Measurements from ENCODE around the gene TSEN2.
"Not testable (repeated sequence)": the region's sequence is repeated elsewhere in the genome, so short reads cannot be mapped to it uniquely, and the experiment has no call there.

Gene TSEN2

DNA sequence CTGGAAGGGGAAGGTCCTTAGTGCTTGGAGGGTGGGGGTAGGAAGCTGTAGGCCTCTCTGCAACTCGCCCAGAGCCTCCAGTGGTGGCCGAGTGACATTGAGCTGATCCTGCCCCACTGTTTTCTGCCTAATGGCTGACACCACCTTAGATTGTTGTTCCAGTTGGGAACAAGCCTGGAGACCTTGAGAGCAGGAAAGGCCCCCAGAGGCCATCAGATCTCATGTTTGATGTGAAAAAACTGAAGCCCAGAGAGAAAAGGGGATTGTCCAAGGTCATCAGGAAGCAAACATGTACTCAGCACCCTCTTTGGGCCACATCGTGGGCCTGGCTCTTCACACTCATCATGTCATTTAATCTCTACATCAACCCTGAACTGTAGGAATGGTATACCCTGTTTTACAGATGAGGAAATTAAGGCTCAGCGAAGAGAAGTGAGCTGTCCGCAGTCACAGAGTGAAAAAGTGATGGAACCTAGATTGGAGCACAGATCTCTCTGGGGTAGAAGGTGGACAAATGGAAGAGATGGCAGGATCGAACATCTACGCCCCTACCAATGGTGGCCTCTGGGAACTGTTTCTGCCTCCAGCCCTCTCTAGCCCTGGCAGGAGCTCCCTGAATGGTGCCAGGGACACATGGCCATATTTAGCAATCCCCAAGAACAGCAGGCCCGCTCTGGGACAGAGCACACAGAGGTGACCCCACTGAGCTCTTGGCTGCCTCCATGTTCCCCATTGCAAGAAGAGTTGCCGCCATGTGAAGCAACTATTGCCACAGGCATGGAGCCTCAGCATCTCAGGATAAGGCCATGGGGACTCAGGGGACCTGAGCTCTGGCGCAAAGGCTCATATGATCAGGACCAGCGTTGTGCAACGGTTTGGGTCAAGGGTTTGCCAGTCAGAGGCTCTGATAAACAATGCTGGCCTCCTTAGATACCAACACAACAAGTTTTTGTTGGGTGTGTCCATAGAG lies 31.6 kb upstream of the TSEN2 start:
- DNase-seq, result no peak

DNA sequence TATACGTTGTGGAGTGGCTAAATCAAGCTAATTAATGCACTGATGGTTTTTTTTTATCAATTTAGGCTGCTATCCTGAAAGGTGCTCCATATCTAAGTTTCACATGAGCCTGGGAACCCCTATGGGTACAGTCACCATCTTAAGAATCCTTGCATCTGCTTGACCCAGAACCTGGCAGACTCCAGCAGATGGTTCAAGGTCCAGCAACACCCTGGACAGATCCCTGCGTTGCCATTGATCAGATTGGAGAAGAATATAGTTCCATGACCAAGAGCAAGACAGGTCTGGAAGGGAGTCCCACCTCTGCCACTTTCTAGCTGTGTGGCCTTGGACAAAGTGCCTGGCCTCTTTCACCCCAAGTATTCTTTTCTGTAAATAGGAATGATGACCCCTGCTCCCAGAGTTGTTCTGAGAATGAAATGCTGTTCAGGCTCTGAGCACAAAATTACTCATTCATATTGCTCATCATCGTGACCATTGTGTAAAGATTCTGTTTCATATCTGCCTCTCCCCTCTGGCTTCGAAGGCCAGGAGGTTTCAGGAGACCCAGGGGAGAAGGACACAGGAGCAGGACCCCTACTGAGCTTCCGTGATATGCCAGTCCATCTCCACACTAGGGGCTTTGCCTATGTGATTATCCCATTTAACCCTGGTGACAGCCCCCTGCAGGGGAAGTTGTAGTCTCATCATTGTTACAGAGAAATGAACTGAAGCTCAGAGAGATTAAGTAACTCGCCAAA lies 30.0 kb upstream of the TSEN2 start:
- DNase-seq, result no peak

DNA sequence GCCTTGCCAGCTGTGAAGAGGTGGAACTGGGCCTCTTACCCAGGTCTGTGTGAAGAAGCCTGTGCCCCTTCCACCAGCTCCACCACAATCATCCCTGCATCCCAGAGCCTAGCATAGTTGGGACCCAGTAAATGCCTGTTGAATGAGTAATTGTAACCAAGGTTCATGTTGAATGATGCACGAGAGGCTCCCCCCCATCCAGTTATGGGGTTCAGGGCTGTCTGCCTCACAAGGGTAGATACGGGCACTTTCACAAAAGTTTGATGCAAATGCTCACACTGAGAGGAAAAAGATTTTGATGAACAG lies 29.5 kb upstream of the TSEN2 start:
- DNase-seq, result no peak

DNA sequence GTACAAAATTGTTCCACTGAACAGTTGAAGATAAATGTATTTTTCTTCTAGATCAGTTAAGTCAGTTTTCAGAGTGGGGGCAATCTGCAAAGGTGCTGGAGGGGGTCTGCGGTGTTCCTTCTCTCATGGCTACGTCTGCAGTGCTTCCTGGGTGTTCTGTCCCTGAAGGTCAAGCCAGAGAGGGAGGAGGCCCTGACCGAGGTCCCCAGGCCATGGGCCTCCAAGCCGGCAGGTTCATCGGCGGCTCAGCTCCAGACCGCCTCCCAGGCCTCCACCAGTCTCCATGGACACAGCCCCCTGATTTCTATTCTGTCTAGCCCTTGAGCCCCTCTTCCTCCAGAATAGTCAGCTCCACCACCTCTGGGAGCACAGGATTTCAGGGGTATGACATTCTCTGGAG lies 28.5 kb upstream of the TSEN2 start:
- DNase-seq, result no peak

DNA sequence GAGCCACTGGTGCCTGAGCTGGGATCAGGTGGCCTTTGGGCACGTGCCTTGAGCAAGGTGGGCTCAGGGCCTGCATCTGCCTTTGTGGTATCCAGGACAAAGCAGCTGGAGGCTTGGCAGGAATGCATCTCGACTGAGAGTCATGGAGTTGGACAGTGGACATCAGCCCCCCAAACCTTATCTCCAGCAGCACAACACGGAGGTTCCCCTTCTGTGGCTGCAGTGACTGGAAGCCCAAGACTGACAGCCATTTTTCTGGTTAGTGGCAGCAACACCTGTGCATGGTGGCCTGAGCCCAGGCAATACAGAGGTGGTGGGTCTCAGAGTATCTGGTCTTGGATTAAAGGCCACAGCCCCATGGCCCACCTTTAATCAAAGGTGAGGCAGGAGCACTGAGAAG lies 27.8 kb upstream of the TSEN2 start:
- DNase-seq, result no peak

DNA sequence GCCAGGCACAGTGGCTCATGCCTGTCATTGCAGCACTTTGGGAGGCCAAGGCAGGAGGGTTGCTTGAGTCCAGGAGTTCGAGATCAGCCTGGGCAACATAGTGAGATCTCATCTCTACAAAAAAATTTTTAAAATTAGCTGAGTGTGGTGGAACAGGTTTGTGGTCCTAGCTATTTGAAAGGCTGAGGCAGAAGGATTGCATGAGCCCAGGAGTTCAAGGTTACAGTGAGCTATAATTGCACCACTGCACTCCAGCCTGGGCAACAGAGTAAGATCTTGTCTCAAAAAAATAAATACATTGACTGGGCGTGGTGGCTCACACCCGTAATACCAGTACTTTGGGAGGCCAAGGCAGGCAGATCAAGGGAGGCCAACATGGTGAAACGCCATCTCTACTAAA lies 26.9 kb upstream of the TSEN2 start:
- DNase-seq, result not testable (repeated sequence)

DNA sequence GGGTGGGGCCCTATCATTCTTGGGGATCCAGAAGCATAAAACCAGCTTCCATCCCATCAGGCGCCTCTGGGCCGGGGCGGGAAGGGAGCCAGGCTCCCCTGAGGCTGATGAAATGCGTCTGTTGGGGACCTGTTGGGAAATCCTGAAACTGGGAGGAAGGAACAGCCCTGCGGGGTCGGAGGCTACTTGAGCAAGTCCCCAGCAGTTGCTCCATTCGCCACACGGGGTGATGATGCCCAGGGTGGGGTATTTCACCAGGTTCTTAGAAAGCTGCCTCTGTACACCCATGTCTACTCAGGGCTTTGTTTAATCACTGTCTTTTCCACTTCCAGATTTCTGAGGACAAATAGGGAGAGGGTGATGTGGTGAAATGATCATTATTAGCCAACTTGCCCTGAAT lies 25.4 kb upstream of the TSEN2 start:
- no peak for DNase-seq

DNA sequence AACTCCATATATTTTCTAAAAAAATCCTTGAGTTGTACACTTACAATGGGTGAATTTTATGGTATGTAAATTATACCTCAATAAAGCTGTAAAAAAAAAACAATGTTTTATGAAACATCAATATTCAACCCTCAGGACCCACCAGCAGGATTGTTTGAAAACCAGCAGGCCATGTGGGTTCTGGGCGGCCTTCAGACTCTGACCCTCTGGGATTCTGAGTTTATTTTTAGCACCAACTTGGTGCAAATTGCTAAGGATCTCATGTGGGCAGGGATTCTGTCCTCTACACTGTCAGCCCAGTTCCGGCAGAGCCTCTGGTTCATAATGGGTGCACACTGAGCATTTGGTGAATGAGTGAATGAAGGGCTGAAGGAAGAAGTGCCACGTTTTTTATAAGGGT lies 24.2 kb upstream of the TSEN2 start:
- DNase-seq, result no peak

DNA sequence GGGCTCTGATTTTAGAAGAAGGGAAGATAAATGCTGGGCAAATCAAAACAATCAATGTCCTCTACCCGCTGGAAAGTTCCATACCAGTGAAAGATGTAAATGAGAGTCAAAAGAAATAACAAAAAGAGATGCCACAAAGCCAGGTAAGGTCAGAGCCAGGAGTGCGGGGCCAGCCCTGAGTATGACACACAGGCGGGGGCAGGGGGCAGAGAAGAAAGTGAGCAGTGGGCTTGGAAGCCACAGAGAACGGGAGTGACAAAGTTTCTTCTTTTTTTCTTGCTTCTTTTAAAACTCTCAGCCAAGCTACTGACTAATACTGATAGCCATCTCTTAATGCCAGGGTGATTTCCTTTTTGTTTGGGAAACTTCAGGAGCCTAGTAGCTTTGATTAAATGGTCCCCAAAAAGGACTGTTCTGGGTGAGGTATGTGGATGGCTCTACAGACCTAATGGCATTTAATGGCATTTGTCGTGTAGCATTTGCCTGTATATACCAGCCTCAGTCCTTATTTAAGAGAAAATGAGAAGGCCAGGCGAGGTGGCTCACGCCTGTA lies 23.1 kb upstream of the TSEN2 start:
- no peak for DNase-seq

DNA sequence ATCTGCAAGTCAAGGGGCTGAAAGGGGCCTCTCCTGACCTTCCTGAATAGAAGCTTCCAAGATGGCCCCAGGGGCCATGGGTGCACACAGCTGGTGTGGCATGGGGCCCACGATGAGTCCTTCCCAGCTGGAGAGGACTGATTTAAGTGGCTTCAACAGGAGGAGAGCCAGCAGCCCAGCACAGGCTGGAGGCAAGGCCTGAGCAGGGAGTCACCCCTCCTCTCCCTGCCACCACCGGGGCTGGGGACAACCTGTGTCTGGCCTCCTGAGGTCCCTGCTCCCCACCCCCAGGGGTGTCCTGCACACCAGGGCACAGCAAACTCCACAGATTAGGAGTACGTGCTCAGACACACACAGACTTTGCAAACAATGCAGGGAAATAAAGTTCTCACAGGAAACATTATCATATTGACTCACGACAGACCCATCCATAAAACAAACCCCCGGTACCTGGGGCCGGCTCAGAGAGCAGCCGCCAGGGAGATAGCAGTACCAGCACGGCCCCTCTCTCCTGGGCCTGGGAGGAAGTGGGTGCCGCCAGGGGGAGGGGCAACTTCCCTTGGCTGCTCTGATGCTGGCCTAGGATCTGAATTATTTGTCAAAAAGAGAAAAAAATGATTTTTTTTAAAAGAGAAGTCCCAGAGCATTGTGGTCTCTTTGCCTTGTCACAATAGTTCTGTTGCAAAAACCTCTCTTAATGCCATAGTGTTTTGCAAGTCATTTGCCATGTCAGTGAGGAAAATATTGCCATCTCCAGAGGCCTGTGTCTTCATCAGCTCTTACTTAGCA lies 21.9 kb upstream of the TSEN2 start:
- no peak for DNase-seq

DNA sequence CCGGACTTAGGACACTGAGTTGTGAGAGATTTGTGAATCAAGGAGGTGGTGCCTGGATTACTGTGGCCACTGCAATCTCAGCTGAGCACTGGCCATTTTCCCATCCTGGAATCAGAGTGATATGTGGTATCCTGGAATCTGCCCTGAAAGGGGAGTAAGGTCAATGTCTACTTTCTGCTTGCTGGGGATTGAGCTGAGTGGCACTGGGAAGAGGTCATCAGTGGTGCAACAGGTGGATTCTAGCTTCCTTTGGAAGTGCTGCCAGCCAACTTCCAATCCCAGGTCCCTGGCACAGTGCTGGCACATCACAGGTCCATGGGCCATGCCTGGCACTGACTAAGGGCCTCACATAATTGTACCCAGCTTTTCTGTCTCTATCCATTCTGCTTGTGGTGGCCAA lies 20.6 kb upstream of the TSEN2 start:
- DNase-seq, result no peak

DNA sequence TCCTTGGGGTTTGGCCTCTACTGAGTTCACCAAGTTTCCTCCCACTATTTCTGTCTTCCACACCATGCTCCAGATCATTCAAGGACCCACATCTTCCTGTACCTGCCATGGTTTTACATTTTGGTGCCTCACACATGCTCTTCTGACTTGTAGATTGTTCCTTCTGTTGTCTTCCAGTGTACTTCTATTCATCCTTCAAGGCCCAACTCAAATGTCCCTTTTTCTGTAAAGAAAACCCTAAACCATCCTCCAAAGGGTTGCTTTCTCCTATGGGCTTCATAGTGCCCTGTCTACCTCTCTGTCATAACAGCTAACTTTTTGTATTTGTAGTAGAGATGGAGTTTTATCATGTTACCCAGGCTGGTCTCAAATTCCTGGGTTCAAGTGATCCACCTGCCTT lies 20.1 kb upstream of the TSEN2 start:
- no peak for DNase-seq

DNA sequence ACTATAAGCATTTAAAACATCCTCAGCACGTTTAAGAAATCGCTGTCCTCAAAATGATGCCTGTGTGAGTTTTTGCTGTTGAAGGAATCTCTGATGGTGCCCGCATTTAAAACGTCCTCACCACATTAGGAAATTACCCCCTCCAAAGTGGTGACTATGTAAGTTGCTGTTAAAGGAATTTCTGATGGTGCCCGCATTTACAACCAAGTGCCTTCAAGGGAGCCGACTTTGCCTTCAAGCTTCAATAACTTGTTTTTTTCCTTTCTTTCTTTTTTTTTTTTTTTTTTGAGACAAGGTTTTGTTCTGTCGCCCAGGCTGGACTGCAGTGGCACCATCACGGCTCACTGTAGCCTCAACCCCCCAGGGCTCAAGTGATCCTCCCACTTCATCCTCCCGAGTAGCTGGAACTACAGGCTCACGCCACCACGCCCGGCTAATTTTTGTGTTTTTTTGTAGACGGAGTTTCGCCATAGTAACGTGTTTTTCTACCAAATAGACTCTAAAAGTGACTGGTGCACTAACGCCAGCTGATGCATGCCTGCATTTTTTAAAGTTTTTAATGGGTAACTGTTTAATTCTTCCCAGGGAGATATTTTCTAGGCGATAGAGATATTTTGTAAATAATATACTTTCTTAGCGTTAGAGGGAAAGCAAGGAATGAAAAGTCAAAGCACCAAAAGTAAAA lies 19.0 kb upstream of the TSEN2 start:
- DNase-seq, result no peak

DNA sequence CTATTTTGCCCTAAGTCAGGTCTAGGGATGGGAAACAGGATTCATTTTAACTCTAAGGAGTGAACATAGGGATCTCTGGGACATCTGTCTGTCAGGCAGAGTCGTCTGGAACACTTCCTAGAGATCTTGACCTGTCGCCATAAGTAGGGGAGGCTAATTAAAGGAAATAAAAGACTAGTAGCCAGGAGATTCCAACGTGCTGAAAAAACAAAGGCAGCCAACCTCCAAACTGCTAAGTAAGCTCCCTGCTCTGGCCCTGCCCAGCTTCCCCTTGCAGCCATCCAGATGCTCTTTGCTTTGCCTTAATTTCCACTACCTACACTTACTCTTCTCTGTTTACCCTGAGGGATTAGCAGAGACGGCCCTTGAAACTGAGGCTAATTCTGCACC lies 18.4 kb upstream of the TSEN2 start:
- DNase-seq, result no peak

DNA sequence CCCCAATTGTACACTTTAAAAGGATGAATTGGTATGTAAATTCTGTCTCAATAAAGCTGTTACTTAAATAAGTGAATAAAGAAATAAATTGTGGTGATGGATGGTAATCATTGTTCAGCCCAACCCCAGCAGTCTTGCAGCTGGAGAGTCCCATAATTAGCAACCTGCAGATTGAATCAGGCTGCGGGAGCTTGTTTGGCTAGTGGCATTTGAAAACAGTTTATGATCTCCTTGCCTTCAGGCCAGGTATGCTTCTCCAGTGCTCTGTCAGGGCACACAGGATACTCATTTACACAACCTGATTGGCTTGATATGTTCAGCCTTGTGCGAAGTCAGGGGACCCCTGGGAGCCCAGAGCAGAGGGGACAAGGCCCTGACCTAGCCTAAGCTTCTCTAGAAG lies 16.5 kb upstream of the TSEN2 start:
- DNase-seq, result no peak

DNA sequence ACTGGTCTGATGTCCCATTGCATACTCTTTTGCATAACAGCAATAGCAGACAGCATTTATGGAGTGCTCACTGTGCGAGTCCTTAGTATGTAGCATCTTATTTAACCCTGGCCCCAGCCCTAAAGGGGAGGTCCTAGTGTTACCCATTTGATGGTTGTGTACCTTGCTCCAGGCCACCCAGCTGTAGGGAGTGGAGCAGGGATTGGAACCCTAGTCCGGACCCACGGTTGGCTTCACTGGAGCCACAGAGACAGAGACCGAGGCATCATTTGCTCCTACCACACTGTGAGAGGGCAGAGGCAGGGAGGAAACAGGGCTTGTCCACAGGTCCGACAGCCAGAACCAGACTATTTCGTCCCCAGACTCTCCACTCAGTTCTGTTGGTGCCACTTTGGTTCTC lies 16.0 kb upstream of the TSEN2 start:
- DNase-seq, result no peak

DNA sequence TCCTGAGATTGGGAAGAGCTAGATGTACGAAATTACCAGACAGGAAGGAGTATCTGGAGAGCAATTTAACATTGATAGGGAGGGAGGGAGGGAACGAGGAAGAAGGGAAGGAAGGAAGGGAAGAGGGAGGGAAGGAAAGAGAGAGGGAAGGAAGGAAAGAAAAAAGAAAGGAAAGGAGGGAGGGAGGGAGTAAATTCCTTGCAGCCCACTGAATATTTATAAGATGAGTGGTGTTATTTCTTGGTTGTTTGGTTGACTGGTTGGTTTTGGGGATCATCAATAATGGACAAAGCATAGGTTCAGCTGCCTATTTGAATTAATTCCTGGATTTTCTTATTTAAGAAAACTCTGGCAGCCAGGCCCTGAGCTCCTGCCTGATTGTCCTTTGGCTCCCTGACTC lies 15.5 kb upstream of the TSEN2 start:
- no peak for DNase-seq

DNA sequence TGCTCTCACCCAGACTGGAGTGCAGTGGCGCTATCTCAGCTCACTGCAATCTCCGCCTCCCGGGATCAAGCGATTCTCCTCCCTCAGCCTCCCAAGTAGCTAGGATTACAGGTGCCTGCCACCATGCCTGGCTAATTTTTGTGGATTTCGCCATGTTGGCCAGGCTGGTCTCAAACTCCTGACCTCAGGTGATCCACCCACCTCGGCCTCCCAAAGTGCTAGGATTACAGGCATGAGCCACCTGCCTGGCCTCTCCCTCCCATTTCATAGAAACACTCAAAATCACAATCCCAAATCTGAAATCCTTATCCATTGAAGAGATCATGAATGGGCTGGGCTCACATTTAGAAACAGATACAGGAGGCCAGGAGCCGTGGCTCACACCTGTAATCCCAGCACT lies 15.1 kb upstream of the TSEN2 start:
- not testable (repeated sequence) for DNase-seq

DNA sequence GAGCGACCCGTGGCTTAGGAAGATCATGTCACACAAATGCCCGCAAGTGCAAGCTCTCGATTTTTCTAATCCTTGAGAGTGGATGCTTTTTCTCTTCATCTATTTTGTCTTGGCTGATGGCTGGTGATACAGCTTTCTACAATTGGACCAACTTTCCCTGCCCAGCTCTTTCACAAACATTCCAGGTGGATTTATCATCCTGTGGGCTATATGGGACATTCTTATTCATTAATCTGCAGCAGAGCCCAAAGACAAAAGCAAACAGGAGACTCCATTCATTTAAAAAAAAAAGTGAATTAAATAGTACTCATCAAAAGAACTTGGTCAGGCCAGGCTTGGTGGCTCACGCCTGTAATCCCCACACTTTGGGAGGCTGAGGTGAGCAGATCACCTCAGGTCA lies 14.2 kb upstream of the TSEN2 start:
- DNase-seq, result no peak

DNA sequence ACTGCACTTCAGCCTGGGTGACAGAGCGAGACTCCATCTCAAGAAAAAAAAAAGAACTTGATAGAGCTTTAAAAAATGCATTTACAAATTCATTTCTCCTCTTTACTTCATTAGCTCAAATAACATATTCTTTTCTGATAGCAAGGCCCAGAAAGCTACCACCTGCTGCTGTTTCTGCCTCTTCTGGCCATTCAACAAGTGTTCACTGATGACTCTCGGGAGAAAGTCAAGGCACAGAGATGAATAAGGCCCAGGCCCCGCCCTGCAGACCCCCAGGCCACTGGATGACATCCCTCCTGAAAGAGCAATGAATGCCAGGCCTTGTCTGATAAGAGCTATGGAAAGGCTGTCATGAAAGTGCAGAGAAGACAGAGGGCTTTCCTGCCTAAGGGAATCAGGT lies 13.6 kb upstream of the TSEN2 start:
- DNase-seq, result no peak

DNA sequence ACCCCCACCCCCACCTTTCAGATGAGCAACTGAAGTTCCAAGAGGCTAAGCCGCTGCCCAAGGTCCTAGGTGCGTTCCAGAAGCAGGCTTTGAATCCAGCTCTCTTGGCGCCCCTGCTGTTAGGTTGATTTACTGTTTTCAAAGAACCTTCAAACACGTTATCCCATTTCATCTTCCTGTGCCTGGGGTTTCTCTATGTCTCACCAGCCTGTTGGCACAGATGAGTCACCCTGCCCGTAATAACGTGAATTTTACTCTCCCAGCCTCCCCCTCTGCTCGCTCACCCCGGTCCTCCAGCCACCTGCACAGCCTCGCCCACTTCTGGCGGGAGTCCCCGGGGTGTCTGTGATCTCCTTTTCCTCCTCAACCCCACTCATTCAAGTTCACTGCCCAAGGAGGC lies 13.0 kb upstream of the TSEN2 start:
- no peak for DNase-seq

DNA sequence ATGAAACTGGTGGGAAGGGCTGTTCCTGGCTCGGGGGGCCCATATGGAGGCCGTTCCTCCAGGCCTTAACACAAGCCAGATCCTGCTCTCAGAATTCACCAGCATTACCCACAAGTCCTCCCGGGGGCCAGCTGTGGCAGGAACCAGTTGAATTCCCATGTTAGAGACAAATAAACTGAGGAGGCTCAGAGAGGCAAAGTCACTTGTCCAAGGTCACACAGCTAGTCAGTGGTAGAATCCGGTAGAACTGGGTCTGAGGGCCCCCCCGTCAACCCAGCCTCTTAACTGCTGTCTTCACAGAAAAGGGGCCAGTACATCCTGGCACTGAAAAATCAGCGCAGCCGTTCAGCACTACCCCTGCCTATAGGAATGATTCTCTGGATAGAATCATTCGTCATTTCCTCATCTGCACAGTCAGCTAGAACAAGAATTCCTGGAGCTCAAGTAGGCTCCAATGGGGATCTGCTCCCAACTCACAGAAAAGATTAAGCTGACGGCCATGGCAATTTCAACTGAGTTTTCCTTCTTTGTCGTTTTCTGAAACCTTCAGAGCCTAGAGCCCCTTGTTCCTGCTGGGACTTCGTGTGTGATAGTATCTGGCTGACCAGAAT lies 12.2 kb upstream of the TSEN2 start:
- DNase-seq, result no peak

All from activated CD8-positive, alpha-beta memory T cell treated with anti-CD3 and anti-CD28 coated beads for 24 hours (primary cell).